NCI-H446 (cell line): ENCODE results near the gene MYL12B.
"Not testable (repeated sequence)": the region's sequence is repeated elsewhere in the genome, so short reads cannot be mapped to it uniquely, and the experiment has no call there.

Source experiments
- DNase-seq, 2 experiments: peaks; one replicate each; lab custom pipeline; 2025; lab: John Stamatoyannopoulos, UW

Gene MYL12B

GRCh38 chr18:3261373-3262233 lies at the start of gene MYL12B:
Gene MYL12B, plus strand, starts transcription at chr18:3262133. Its CDS starts 10,766 bp downstream, at chr18:3272899.
- DNase-seq = peak; percentile 37 to 74

- no peak for DNase-seq
These were observed 49.3 kb upstream of the MYL12B start for GRCh38 chr18:3212657-3213056.

GRCh38 chr18:3213300-3214059 lies 48.5 kb upstream of the MYL12B start:
- DNase-seq = no peak

GRCh38 chr18:3214855-3215637 lies 46.9 kb upstream of the MYL12B start:
- DNase-seq = no peak

GRCh38 chr18:3216987-3217386 lies 44.9 kb upstream of the MYL12B start:
- DNase-seq = no peak

- DNase-seq = no peak
These were observed 43.8 kb upstream of the MYL12B start for GRCh38 chr18:3217948-3218647.

- no peak for DNase-seq
These were observed 43.1 kb upstream of the MYL12B start for GRCh38 chr18:3218819-3219218.

- DNase-seq = no peak
These were observed 42.7 kb upstream of the MYL12B start for GRCh38 chr18:3219241-3219630.

- no peak for DNase-seq
These were observed 42.1 kb upstream of the MYL12B start, which contains the start of gene MYOM1 for GRCh38 chr18:3219631-3220335. Gene MYOM1, minus strand, starts transcription at chr18:3219968. Its CDS starts 4,745 bp downstream, at chr18:3215223.

GRCh38 chr18:3220868-3221267 lies 41.1 kb upstream of the MYL12B start:
- not testable (repeated sequence) for DNase-seq

- no peak for DNase-seq
These were observed 40.4 kb upstream of the MYL12B start for GRCh38 chr18:3221496-3221895.

- DNase-seq = no peak
These were observed 38.6 kb upstream of the MYL12B start for GRCh38 chr18:3223356-3223755.

GRCh38 chr18:3224223-3224622 lies 37.7 kb upstream of the MYL12B start:
- no peak for DNase-seq

- DNase-seq = no peak
These were observed 36.3 kb upstream of the MYL12B start for GRCh38 chr18:3225588-3225987.

- no peak for DNase-seq
These were observed 35.9 kb upstream of the MYL12B start for GRCh38 chr18:3226048-3226447.

GRCh38 chr18:3230401-3231334 lies 31.3 kb upstream of the MYL12B start:
- peak in 1 of 2 experiments; percentile 23 for DNase-seq

GRCh38 chr18:3233004-3233403 lies 28.9 kb upstream of the MYL12B start:
- DNase-seq = no peak

GRCh38 chr18:3233433-3234168 lies 28.3 kb upstream of the MYL12B start:
- no peak for DNase-seq

GRCh38 chr18:3234457-3234856 lies 27.5 kb upstream of the MYL12B start:
- DNase-seq = no peak
